Activated CD4-positive, alpha-beta T cell treated with anti-CD3 and anti-CD28 coated beads, Interleukin-2, Interleukin-6, amounts not matched to agents 100 ng/mL and 50 ng/mL, durations not matched to agents 16 hours and 8 hours (primary cell): ENCODE data around the gene SPINK6.
A peak's percentile ranks its signal among the peaks of the same experiment; 100 is the strongest.

Experiments used
- DNase-seq: peaks from one replicate; pipeline ENCODE4 v3.0.0-alpha.2; 2020

The SPINK6 gene

GRCh38 chr5:148224117-148224742 is 21.4 kb downstream of the SPINK6 start:
- DNase-seq, result no peak

DNA sequence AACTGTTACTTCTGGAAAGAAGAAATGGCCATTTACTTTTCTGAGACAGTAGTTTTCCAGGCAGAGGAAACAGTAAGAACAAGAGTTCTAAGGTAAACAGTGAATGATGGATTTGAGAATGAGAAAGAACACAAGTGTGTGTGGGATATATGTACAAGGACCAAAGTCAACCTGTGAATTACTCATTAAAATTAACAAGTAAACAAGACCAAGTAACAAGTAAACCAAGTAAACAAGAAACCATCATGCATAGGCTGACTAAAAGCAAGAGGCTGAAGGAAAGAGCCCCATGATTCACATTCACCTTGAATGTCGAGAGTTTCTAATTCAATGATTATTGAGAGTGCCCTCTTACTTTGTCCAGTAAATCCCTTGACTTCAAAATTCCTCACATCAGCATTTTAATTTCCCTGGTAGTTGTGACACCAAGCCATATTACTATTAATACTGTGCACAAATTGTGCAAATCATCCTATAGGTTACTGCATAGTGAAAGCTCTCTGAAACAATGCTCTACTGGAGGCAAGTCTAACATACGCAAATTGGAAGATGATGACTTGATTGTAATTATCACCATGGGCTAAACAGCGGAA is 25.6 kb downstream of the SPINK6 start:
- peak; percentile 7 for DNase-seq

- DNase-seq, result no peak
These were observed 27.0 kb downstream of the SPINK6 start for GRCh38 chr5:148229840-148230239.

DNA sequence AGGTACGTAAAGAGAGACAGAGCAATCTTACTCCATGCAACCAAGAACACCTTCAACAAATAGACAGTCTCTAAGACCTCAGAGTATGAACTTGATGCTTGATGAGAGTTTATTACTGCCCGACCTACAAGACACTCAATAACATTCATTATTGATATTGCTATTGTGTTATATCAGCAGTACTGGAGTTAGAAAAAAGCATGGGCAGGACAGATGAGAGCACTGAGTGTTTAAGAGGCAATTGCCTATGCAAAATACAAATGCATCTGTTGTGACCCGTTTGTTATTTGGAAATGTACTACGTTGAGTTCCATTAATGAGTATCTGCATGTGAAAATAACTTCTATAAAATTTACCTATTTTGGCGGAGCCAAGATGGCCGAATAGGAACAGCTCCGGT is 27.4 kb downstream of the SPINK6 start:
- DNase-seq, result no peak

- DNase-seq, result no peak
These were observed 35.1 kb downstream of the SPINK6 start for GRCh38 chr5:148237785-148238417.

- no peak for DNase-seq
These were observed 35.6 kb downstream of the SPINK6 start, which contains the start of gene MARCOL for GRCh38 chr5:148238418-148238794. Gene MARCOL, plus strand, starts transcription at chr5:148238525. Its CDS starts 73 bp downstream, at chr5:148238598.

- no peak for DNase-seq
These were observed 46.1 kb downstream of the SPINK6 start for GRCh38 chr5:148248894-148249293.

GRCh38 chr5:148255456-148255855 is 52.6 kb downstream of the SPINK6 start:
- DNase-seq, result no peak

DNA sequence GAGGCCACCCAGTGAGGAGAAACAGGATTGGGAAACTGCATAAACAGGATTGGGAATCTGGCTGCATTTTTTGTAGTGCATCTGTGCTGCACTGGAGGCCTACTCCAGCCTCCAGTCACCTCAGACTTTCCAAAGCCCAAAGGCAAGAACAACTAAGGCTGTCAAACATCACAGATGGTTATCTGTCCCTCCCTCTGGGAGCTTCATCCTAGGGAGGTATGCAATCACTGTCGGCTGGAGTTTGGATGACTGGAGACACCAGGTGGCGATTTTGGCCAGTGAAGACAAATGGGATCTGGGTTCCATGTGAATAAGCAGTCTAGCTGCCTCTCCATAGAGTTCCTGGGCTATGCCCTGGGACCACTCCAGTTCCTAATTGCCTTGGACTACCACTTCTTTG is 56.4 kb downstream of the SPINK6 start:
- DNase-seq, result no peak

GRCh38 chr5:148261221-148261620 is 58.4 kb downstream of the SPINK6 start:
- no peak for DNase-seq
